Measurements from ENCODE around the gene TRMT44.
"Not testable (repeated sequence)": the region's sequence is repeated elsewhere in the genome, so short reads cannot be mapped to it uniquely, and the experiment has no call there.

Gene TRMT44

GRCh38 chr4:8495803-8496202, 55.2 kb downstream of the TRMT44 start:
- peak; percentile 8 for DNase-seq

- no peak for DNase-seq
Measured at GRCh38 chr4:8497762-8498161, 57.2 kb downstream of the TRMT44 start.

GRCh38 chr4:8500966-8501365, 60.4 kb downstream of the TRMT44 start:
- no peak for DNase-seq

GRCh38 chr4:8501781-8502180, 61.2 kb downstream of the TRMT44 start:
- DNase-seq = no peak

- DNase-seq = no peak
Measured at GRCh38 chr4:8502371-8502770, 61.8 kb downstream of the TRMT44 start.

- no peak for DNase-seq
Measured at GRCh38 chr4:8502836-8503585, 62.4 kb downstream of the TRMT44 start.

GRCh38 chr4:8503801-8504200, 63.2 kb downstream of the TRMT44 start:
- DNase-seq = no peak

- peak; percentile 12 for DNase-seq
Measured at GRCh38 chr4:8504279-8505007, 63.9 kb downstream of the TRMT44 start.

GRCh38 chr4:8505229-8505628, 64.7 kb downstream of the TRMT44 start:
- no peak for DNase-seq

GRCh38 chr4:8506006-8506372, 65.4 kb downstream of the TRMT44 start:
- DNase-seq = no peak

- no peak for DNase-seq
Measured at GRCh38 chr4:8506373-8507195, 66.0 kb downstream of the TRMT44 start.

GRCh38 chr4:8507196-8507570, 66.6 kb downstream of the TRMT44 start:
- DNase-seq = no peak

- DNase-seq = no peak
Measured at GRCh38 chr4:8507624-8508023, 67.0 kb downstream of the TRMT44 start.

- no peak for DNase-seq
Measured at GRCh38 chr4:8508266-8508665, 67.7 kb downstream of the TRMT44 start.

- DNase-seq = no peak
Measured at GRCh38 chr4:8508740-8509139, 68.2 kb downstream of the TRMT44 start.

- DNase-seq = no peak
Measured at GRCh38 chr4:8509311-8509950, 68.9 kb downstream of the TRMT44 start.

GRCh38 chr4:8510191-8510590, 69.6 kb downstream of the TRMT44 start:
- DNase-seq = no peak

- no peak for DNase-seq
Measured at GRCh38 chr4:8510611-8511285, 70.2 kb downstream of the TRMT44 start.

GRCh38 chr4:8512510-8512909, 71.9 kb downstream of the TRMT44 start:
- no peak for DNase-seq

GRCh38 chr4:8513080-8513479, 72.5 kb downstream of the TRMT44 start:
- not testable (repeated sequence) for DNase-seq

GRCh38 chr4:8513931-8514330, 73.4 kb downstream of the TRMT44 start:
- no peak for DNase-seq

- no peak for DNase-seq
Measured at GRCh38 chr4:8514391-8514790, 73.8 kb downstream of the TRMT44 start.
